Right hindlimb (tissue), 1 donor: ENCODE data around the gene CLIC4.
"Not testable (repeated sequence)": the region's sequence is repeated elsewhere in the genome, so short reads cannot be mapped to it uniquely, and the experiment has no call there.

Experiments
- DNase-seq: peaks from one replicate; pipeline ENCODE4 v3.0.0-alpha.2; 2018

Gene CLIC4

GRCh38 chr1:24720152-24720551 is 25.1 kb upstream of the CLIC4 start:
- DNase-seq = peak; percentile 81

GRCh38 chr1:24721533-24721932 is 23.7 kb upstream of the CLIC4 start:
- DNase-seq = no peak

- DNase-seq = not testable (repeated sequence)
Observed at GRCh38 chr1:24722073-24723035, 22.9 kb upstream of the CLIC4 start.

- DNase-seq = peak; percentile 47
Observed at GRCh38 chr1:24724345-24725208, 20.7 kb upstream of the CLIC4 start.

- DNase-seq = no peak
Observed at GRCh38 chr1:24725209-24725651, 20.0 kb upstream of the CLIC4 start.

- DNase-seq = no peak
Observed at GRCh38 chr1:24726741-24727140, 18.5 kb upstream of the CLIC4 start.

GRCh38 chr1:24727501-24728216 is 17.6 kb upstream of the CLIC4 start:
- peak; percentile 52 for DNase-seq

- no peak for DNase-seq
Observed at GRCh38 chr1:24728982-24729381, 16.3 kb upstream of the CLIC4 start.

GRCh38 chr1:24732186-24732885 is 12.9 kb upstream of the CLIC4 start:
- no peak for DNase-seq

- not testable (repeated sequence) for DNase-seq
Observed at GRCh38 chr1:24733342-24733741, 11.9 kb upstream of the CLIC4 start.

GRCh38 chr1:24735156-24735508 is 10.1 kb upstream of the CLIC4 start:
- no peak for DNase-seq

GRCh38 chr1:24735509-24736375 is 9.5 kb upstream of the CLIC4 start:
- DNase-seq = peak; percentile 76

GRCh38 chr1:24737368-24738117 is 7.7 kb upstream of the CLIC4 start:
- DNase-seq = no peak

GRCh38 chr1:24739241-24739640 is 6.0 kb upstream of the CLIC4 start:
- DNase-seq = no peak

GRCh38 chr1:24742090-24742938 is 2.9 kb upstream of the CLIC4 start:
- no peak for DNase-seq

- DNase-seq = peak; percentile 32
Observed at GRCh38 chr1:24743404-24744211, 1.6 kb upstream of the CLIC4 start.

GRCh38 chr1:24745711-24746413 is 615 bp downstream of the CLIC4 start:
- peak; percentile 60 for DNase-seq
